HG02610 (cell line): ENCODE results near the gene CSNK1G1.

Experiments
- ATAC-seq: cut with Tn5 transposase; IDR thresholded peaks from one replicate; pipeline ENCODE4 v1.9.1; 2021; ENCODE audit warnings: mild to moderate bottlenecking, moderate library complexity; ENCODE audit not compliant: unreplicated experiment

The CSNK1G1 gene

GRCh38 chr15:64157599-64158125 is 198.3 kb downstream of the CSNK1G1 start:
- no peak for ATAC-seq

GRCh38 chr15:64156652-64157331 is 199.2 kb downstream of the CSNK1G1 start:
- ATAC-seq, result no peak

- no peak for ATAC-seq
These were observed 199.9 kb downstream of the CSNK1G1 start for GRCh38 chr15:64155802-64156651.

GRCh38 chr15:64153480-64154367 is 202.2 kb downstream of the CSNK1G1 start:
- ATAC-seq, result peak; percentile 57

- no peak for ATAC-seq
These were observed 203.2 kb downstream of the CSNK1G1 start for GRCh38 chr15:64152507-64153387.

- ATAC-seq, result peak; percentile 4
These were observed 204.1 kb downstream of the CSNK1G1 start, which contains the start of gene SNX22 for GRCh38 chr15:64151727-64152506. SNX22 (plus strand) TSS chr15:64151731; CDS start chr15:64151776, 45 bp downstream.

- ATAC-seq, result no peak
These were observed 205.9 kb downstream of the CSNK1G1 start for GRCh38 chr15:64149893-64150578.

- no peak for ATAC-seq
These were observed 206.5 kb downstream of the CSNK1G1 start for GRCh38 chr15:64149424-64149823.

- ATAC-seq, result no peak
These were observed 207.4 kb downstream of the CSNK1G1 start for GRCh38 chr15:64148581-64148980.

- no peak for ATAC-seq
These were observed 207.8 kb downstream of the CSNK1G1 start for GRCh38 chr15:64148168-64148567.

GRCh38 chr15:64146885-64147681 is 208.9 kb downstream of the CSNK1G1 start:
- no peak for ATAC-seq

- ATAC-seq, result no peak
These were observed 209.5 kb downstream of the CSNK1G1 start for GRCh38 chr15:64146520-64146884.

GRCh38 chr15:64146041-64146440 is 209.9 kb downstream of the CSNK1G1 start:
- no peak for ATAC-seq

GRCh38 chr15:64144565-64145281 is 211.2 kb downstream of the CSNK1G1 start:
- ATAC-seq, result peak; percentile 72

- no peak for ATAC-seq
These were observed 211.8 kb downstream of the CSNK1G1 start for GRCh38 chr15:64144192-64144564.

- no peak for ATAC-seq
These were observed 212.7 kb downstream of the CSNK1G1 start for GRCh38 chr15:64143276-64143675.
